ENCODE results near the gene STEAP1B.

DNA sequence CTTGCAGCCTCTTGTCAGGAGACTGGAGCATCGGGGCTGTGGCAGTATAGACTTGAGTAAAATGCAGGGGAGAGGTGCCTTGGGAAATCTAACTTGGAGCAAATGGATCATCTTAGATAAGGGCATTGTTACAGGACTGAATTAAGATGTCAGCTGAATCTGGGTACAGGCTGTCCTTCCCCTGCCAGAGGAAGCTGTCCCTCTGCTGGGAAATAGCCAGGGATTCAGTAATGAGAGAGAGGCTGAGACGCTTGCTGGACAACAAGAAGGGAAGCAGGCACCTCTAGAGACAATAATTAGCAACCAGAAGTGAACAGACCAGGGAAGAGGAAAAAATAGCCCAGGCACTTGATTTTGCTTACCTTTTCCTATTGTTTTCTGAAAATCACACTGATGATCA is 122.3 kb downstream of the STEAP1B start:
- TF ChIP-seq EZH2 (IDR thresholded peaks at IDR 0.05; ENCODE audit: insufficient read depth, poor library complexity, severe bottlenecking) (no peak), EZH2phosphoT487 (IDR thresholded peaks at IDR 0.05; ENCODE audit: insufficient read depth, low read depth) (no peak)

Data from GM23248 (cell line).